Gastroesophageal sphincter (tissue), 3 donors: ENCODE results near the gene GPHA2.

Experiments
- CTCF ChIP-seq, 4 experiments: fragments of 200-600 bp in 2 of 4; fragments of 450-650 bp in 2 of 4; sonication (generic) in 1 of 4; IDR thresholded peaks; one replicate each; pipeline ENCODE4 v1.5.1; 2017 to 2019; ENCODE audit warnings: antibody characterized with exemption in 4 of 4, mild to moderate bottlenecking in 2 of 4, moderate library complexity in 2 of 4
- EP300 ChIP-seq: sonication (generic); formaldehyde crosslinking; IDR thresholded peaks from one replicate; pipeline ENCODE4 v1.6.1; 2017; ENCODE audit warnings: antibody characterized with exemption, mild to moderate bottlenecking
- POLR2A ChIP-seq, 2 donors: fragments of 450-650 bp; IDR thresholded peaks; one replicate each; pipeline ENCODE4 v1.6.1; 2017; ENCODE audit warnings: antibody characterized with exemption in 2 of 2, mild to moderate bottlenecking in 2 of 2, moderate library complexity in 1 of 2
- POLR2AphosphoS5 ChIP-seq: sonication (generic); formaldehyde crosslinking; IDR thresholded peaks from one replicate; pipeline ENCODE4 v1.6.1; 2017; ENCODE audit warnings: antibody characterized with exemption

GRCh38 chr11:64967375-64967774, 31.7 kb upstream of the GPHA2 start:
- TF ChIP-seq CTCF (IDR thresholded peaks at IDR 0.05) (no peak), POLR2A (IDR thresholded peaks at IDR 0.05) (no peak), POLR2AphosphoS5 (no peak), EP300 (no peak)
